HEK293 (cell line): ENCODE measurements around the gene AGAP1.

Source experiments
- CTCF ChIA-PET: fragments of 350-600 bp; formaldehyde crosslinking; extraction: SDS; loops from one replicate; lab custom pipeline; 2021; ENCODE audit warnings: antibody characterized with exemption; lab: Yijun Ruan, JAX
- POLR2A ChIA-PET: fragments of 300-600 bp; formaldehyde crosslinking; extraction: SDS; loops from one replicate; lab custom pipeline; 2020; ENCODE audit warnings: antibody characterized with exemption, inconsistent platforms; lab: Yijun Ruan, JAX
- H3K27ac ChIP-seq: fragments of 200-500 bp; sonication (Bioruptor generic); 2 replicates; pipeline ENCODE4 v1.5.1; 2014; ENCODE audit warnings: low read depth, low read length, control low read depth, inconsistent platforms; ENCODE audit errors: extremely low read depth
- H3K36me3 ChIP-seq, 2 experiments: fragments of 200-500 bp in 1 of 2; sonication (Bioruptor generic) in 1 of 2; 1 replicate in 1 of 2; 2 replicates in 1 of 2; pipeline ENCODE4 v1.5.1; 2014 to 2017; ENCODE audit warnings: inconsistent platforms in 2 of 2, low read length in 2 of 2; ENCODE audit not compliant: control insufficient read depth in 2 of 2, insufficient read depth in 1 of 2
- H3K4me1 ChIP-seq: fragments of 200-500 bp; sonication (Bioruptor generic); 2 replicates; pipeline ENCODE4 v1.5.1; 2014; ENCODE audit warnings: mild to moderate bottlenecking, low read length, inconsistent platforms; ENCODE audit not compliant: control insufficient read depth, insufficient read depth
- H3K4me3 ChIP-seq: 2 replicates; pipeline ENCODE4 v1.5.1; 2011; ENCODE audit warnings: low read depth, mild to moderate bottlenecking, control low read depth, low read length, moderate library complexity
- H3K9me3 ChIP-seq: fragments of 200-500 bp; sonication (Bioruptor generic); 2 replicates; pipeline ENCODE4 v1.5.1; 2014; ENCODE audit warnings: low read depth, low read length, inconsistent platforms; ENCODE audit not compliant: control insufficient read depth, insufficient read depth
- ZFHX2 ChIP-seq: fragments of 450-650 bp; formaldehyde crosslinking; conservative IDR thresholded peaks from 2 replicates; pipeline ENCODE4 v1.5.1; 2016; ENCODE audit warnings: missing biosample characterization, missing genetic modification characterization
- ZNF184 ChIP-seq: fragments of 450-650 bp; IDR thresholded peaks from 2 replicates; pipeline ENCODE4 v1.5.1; 2018; ENCODE audit warnings: missing biosample characterization, mild to moderate bottlenecking, missing genetic modification characterization
- ZNF202 ChIP-seq: fragments of 450-650 bp; formaldehyde crosslinking; IDR thresholded peaks from 2 replicates; pipeline ENCODE4 v1.5.1; 2016; ENCODE audit warnings: missing biosample characterization, missing genetic modification characterization, borderline replicate concordance
- ZNF24 ChIP-seq: fragments of 450-650 bp; formaldehyde crosslinking; IDR thresholded peaks from 2 replicates; pipeline ENCODE4 v1.5.1; 2016; ENCODE audit warnings: missing biosample characterization, missing genetic modification characterization
- ZNF354C ChIP-seq: fragments of 450-650 bp; formaldehyde crosslinking; IDR thresholded peaks from 2 replicates; pipeline ENCODE4 v1.5.1; 2016; ENCODE audit warnings: missing biosample characterization, missing genetic modification characterization, low read depth, borderline replicate concordance
- ZNF555 ChIP-seq: fragments of 450-650 bp; formaldehyde crosslinking; conservative IDR thresholded peaks from 2 replicates; pipeline ENCODE4 v1.5.1; 2017; ENCODE audit warnings: missing biosample characterization, mild to moderate bottlenecking, missing genetic modification characterization, inconsistent platforms
- ZNF600 ChIP-seq: fragments of 450-650 bp; formaldehyde crosslinking; IDR thresholded peaks from 2 replicates; pipeline ENCODE4 v1.5.1; 2016; ENCODE audit warnings: missing biosample characterization, missing genetic modification characterization
- TF ChIP-seq, protein P1 (sequence below): fragments of 450-650 bp; formaldehyde crosslinking; conservative IDR thresholded peaks from 2 replicates; pipeline ENCODE4 v1.5.1; 2016; ENCODE audit warnings: low read depth, missing biosample characterization, missing genetic modification characterization
- TF ChIP-seq, protein P2 (sequence below): fragments of 450-650 bp; formaldehyde crosslinking; IDR thresholded peaks from 2 replicates; pipeline ENCODE4 v1.5.1; 2017; ENCODE audit warnings: missing biosample characterization, missing genetic modification characterization
- TF ChIP-seq, protein P3 (sequence below): fragments of 450-650 bp; formaldehyde crosslinking; conservative IDR thresholded peaks from 2 replicates; pipeline ENCODE4 v1.5.1; 2016; ENCODE audit warnings: low read depth, missing biosample characterization, missing genetic modification characterization
- TF ChIP-seq, protein P4 (sequence below): fragments of 450-650 bp; formaldehyde crosslinking; IDR thresholded peaks from 2 replicates; pipeline ENCODE4 v1.5.1; 2016; ENCODE audit warnings: missing biosample characterization, missing genetic modification characterization
- TF ChIP-seq, protein P5 (sequence below): fragments of 450-650 bp; formaldehyde crosslinking; IDR thresholded peaks from 2 replicates; pipeline ENCODE4 v1.5.1; 2016; ENCODE audit warnings: missing biosample characterization, missing genetic modification characterization, borderline replicate concordance

Gene AGAP1

DNA sequence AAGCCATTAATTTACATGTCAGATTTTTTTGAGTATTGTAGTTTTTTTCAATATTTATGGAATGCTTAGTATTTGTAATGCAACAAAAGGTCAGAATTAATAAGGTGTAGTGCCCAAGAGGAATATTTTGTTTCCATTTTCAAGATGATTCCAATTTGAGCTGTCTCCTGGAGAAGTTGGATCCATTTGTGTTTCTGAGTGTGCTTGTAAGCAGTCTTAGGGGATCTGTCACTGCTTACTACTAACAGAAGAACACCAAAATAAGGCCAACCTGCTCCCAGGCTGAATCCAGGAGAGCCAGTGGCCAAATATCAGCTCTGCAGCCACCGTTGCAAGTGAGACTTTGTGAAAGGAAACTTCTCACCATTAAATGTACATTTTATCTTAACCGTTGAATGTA, 129.9 kb downstream of the AGAP1 start (continued):
- TF ChIP-seq, protein P1, sequence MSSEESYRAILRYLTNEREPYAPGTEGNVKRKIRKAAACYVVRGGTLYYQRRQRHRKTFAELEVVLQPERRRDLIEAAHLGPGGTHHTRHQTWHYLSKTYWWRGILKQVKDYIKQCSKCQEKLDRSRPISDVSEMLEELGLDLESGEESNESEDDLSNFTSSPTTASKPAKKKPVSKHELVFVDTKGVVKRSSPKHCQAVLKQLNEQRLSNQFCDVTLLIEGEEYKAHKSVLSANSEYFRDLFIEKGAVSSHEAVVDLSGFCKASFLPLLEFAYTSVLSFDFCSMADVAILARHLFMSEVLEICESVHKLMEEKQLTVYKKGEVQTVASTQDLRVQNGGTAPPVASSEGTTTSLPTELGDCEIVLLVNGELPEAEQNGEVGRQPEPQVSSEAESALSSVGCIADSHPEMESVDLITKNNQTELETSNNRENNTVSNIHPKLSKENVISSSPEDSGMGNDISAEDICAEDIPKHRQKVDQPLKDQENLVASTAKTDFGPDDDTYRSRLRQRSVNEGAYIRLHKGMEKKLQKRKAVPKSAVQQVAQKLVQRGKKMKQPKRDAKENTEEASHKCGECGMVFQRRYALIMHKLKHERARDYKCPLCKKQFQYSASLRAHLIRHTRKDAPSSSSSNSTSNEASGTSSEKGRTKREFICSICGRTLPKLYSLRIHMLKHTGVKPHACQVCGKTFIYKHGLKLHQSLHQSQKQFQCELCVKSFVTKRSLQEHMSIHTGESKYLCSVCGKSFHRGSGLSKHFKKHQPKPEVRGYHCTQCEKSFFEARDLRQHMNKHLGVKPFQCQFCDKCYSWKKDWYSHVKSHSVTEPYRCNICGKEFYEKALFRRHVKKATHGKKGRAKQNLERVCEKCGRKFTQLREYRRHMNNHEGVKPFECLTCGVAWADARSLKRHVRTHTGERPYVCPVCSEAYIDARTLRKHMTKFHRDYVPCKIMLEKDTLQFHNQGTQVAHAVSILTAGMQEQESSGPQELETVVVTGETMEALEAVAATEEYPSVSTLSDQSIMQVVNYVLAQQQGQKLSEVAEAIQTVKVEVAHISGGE (tag by site-specific recombination): no peak
- TF ChIP-seq, all 188 proteins: peak for 0

DNA sequence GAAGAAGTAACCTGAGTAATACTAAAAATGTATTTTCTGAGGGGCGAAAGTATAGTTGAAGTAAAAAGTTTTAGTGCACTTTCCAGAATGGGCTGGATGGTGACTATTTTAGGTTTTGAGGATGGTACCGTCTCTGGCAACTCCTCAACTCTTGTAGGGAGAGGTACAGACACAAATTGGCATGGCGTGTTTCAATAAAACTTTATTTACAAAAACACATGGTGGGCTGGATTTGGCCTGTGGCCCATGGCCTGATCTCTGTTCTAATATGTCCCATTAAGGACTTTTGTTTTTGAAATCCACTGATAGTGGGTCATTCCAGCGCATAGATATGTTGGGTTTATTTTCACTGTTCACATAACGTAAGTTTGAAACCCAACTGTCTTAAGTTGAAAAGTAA, 132.8 kb downstream of the AGAP1 start:
- H3K9me3 ChIP-seq: no peaks in the 10 kb centered on the region
- ChIA-PET POLR2A (no interaction called here), CTCF (no interaction called here)
- H3K36me3 ChIP-seq: no peaks in the 10 kb centered on the region
- no peak overlapping the region for H3K27ac ChIP-seq
- no peak overlapping the region for H3K4me3 ChIP-seq
- TF ChIP-seq ZNF354C (tag by site-specific recombination) (no peak), ZNF600 (tag by site-specific recombination) (no peak), ZNF184 (tag by site-specific recombination) (no peak)
- TF ChIP-seq, protein P2, sequence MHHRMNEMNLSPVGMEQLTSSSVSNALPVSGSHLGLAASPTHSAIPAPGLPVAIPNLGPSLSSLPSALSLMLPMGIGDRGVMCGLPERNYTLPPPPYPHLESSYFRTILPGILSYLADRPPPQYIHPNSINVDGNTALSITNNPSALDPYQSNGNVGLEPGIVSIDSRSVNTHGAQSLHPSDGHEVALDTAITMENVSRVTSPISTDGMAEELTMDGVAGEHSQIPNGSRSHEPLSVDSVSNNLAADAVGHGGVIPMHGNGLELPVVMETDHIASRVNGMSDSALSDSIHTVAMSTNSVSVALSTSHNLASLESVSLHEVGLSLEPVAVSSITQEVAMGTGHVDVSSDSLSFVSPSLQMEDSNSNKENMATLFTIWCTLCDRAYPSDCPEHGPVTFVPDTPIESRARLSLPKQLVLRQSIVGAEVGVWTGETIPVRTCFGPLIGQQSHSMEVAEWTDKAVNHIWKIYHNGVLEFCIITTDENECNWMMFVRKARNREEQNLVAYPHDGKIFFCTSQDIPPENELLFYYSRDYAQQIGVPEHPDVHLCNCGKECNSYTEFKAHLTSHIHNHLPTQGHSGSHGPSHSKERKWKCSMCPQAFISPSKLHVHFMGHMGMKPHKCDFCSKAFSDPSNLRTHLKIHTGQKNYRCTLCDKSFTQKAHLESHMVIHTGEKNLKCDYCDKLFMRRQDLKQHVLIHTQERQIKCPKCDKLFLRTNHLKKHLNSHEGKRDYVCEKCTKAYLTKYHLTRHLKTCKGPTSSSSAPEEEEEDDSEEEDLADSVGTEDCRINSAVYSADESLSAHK (tag by site-specific recombination): no peak
- H3K4me1 ChIP-seq: no peaks in the 10 kb centered on the region

DNA sequence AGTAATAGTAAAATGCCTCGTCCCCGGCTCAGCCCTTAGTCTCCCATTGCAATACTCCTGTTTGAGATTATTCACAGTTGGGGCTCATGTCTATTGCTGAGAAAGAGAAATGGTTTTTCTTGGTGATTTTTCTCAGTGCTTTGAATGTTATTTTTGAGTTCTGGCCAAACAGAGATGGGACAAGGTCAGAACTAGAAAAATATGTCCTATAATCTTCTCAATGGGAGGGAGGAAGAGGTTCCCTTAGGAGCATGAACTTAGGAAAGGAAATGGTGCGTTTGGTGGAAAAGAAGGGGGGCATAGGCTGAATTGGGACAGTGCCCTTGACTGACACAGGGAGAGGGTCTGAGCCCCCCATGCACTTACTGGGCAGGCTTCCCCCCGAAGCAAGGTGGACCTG, 133.8 kb downstream of the AGAP1 start:
- POLR2A ChIA-PET: no interaction called here
- TF ChIP-seq ZNF24 (tag by site-specific recombination) (no peak), ZNF202 (tag by site-specific recombination) (no peak), ZFHX2 (tag by site-specific recombination) (no peak), ZNF555 (tag by site-specific recombination) (no peak)
- TF ChIP-seq, protein P3, sequence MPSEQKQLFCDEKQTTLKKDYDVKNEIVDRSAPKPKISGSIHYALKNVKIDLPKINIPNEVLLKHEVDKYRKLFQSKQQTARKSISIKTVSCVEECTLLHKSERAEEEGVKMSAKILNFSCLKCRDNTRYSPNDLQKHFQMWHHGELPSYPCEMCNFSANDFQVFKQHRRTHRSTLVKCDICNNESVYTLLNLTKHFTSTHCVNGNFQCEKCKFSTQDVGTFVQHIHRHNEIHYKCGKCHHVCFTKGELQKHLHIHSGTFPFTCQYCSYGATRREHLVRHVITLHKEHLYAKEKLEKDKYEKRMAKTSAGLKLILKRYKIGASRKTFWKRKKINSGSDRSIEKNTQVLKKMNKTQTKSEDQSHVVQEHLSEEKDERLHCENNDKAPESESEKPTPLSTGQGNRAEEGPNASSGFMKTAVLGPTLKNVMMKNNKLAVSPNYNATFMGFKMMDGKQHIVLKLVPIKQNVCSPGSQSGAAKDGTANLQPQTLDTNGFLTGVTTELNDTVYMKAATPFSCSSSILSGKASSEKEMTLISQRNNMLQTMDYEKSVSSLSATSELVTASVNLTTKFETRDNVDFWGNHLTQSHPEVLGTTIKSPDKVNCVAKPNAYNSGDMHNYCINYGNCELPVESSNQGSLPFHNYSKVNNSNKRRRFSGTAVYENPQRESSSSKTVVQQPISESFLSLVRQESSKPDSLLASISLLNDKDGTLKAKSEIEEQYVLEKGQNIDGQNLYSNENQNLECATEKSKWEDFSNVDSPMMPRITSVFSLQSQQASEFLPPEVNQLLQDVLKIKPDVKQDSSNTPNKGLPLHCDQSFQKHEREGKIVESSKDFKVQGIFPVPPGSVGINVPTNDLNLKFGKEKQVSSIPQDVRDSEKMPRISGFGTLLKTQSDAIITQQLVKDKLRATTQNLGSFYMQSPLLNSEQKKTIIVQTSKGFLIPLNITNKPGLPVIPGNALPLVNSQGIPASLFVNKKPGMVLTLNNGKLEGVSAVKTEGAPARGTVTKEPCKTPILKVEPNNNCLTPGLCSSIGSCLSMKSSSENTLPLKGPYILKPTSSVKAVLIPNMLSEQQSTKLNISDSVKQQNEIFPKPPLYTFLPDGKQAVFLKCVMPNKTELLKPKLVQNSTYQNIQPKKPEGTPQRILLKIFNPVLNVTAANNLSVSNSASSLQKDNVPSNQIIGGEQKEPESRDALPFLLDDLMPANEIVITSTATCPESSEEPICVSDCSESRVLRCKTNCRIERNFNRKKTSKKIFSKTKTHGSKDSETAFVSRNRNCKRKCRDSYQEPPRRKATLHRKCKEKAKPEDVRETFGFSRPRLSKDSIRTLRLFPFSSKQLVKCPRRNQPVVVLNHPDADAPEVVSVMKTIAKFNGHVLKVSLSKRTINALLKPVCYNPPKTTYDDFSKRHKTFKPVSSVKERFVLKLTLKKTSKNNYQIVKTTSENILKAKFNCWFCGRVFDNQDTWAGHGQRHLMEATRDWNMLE (tag by site-specific recombination): no peak
- TF ChIP-seq, protein P4, sequence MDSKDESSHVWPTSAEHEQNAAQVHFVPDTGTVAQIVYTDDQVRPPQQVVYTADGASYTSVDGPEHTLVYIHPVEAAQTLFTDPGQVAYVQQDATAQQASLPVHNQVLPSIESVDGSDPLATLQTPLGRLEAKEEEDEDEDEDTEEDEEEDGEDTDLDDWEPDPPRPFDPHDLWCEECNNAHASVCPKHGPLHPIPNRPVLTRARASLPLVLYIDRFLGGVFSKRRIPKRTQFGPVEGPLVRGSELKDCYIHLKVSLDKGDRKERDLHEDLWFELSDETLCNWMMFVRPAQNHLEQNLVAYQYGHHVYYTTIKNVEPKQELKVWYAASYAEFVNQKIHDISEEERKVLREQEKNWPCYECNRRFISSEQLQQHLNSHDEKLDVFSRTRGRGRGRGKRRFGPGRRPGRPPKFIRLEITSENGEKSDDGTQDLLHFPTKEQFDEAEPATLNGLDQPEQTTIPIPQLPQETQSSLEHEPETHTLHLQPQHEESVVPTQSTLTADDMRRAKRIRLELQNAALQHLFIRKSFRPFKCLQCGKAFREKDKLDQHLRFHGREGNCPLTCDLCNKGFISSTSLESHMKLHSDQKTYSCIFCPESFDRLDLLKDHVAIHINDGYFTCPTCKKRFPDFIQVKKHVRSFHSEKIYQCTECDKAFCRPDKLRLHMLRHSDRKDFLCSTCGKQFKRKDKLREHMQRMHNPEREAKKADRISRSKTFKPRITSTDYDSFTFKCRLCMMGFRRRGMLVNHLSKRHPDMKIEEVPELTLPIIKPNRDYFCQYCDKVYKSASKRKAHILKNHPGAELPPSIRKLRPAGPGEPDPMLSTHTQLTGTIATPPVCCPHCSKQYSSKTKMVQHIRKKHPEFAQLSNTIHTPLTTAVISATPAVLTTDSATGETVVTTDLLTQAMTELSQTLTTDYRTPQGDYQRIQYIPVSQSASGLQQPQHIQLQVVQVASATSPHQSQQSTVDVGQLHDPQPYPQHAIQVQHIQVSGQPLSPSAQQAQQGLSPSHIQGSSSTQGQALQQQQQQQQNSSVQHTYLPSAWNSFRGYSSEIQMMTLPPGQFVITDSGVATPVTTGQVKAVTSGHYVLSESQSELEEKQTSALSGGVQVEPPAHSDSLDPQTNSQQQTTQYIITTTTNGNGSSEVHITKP (tag by site-specific recombination): no peak
- TF ChIP-seq, protein P5, sequence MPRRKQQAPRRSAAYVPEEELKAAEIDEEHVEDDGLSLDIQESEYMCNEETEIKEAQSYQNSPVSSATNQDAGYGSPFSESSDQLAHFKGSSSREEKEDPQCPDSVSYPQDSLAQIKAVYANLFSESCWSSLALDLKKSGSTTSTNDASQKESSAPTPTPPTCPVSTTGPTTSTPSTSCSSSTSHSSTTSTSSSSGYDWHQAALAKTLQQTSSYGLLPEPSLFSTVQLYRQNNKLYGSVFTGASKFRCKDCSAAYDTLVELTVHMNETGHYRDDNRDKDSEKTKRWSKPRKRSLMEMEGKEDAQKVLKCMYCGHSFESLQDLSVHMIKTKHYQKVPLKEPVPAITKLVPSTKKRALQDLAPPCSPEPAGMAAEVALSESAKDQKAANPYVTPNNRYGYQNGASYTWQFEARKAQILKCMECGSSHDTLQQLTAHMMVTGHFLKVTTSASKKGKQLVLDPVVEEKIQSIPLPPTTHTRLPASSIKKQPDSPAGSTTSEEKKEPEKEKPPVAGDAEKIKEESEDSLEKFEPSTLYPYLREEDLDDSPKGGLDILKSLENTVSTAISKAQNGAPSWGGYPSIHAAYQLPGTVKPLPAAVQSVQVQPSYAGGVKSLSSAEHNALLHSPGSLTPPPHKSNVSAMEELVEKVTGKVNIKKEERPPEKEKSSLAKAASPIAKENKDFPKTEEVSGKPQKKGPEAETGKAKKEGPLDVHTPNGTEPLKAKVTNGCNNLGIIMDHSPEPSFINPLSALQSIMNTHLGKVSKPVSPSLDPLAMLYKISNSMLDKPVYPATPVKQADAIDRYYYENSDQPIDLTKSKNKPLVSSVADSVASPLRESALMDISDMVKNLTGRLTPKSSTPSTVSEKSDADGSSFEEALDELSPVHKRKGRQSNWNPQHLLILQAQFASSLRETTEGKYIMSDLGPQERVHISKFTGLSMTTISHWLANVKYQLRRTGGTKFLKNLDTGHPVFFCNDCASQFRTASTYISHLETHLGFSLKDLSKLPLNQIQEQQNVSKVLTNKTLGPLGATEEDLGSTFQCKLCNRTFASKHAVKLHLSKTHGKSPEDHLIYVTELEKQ (tag by site-specific recombination): no peak

More for the DNA sequence above, 133.8 kb downstream of the AGAP1 start:
- Histone ChIP-seq H3K4me1 (no peaks in the 10 kb centered on the region), H3K36me3 (no peaks in the 10 kb centered on the region), H3K4me3 (no peak overlapping the region), H3K27ac (no peak overlapping the region), H3K9me3 (no peaks in the 10 kb centered on the region)
- CTCF ChIA-PET: no interaction called here
